ENCODE measurements around the gene STUM.

GRCh38 chr1:226566234-226566633 is 17.7 kb downstream of the STUM start:
- TF ChIP-seq CTCF (IDR thresholded peaks at IDR 0.05; ENCODE audit: low read length): no peak
- no peak for TF ChIP-seq EZH2 (optimal IDR thresholded peaks at IDR 0.05; ENCODE audit: low read depth, low read length)
